B cell (primary cell): ENCODE results near the gene BMERB1. TPM values are rescaled to one million over a fixed set of nuclear protein-coding genes. Genes with fewer than 3 reads are reported as not detected.

Experiments
- ATAC-seq: fragments of 200-7000 bp; cut with Tn5 transposase; one replicate; pipeline ENCODE4 v1.10.0; 2021; ENCODE audit warnings: low read depth, mild to moderate bottlenecking, moderate number of reproducible peaks, moderate library complexity
- CTCF ChIA-PET: fragments of 350-600 bp; sonication (Branson Sonifier 250); formaldehyde crosslinking; loops from one replicate; lab custom pipeline; 2021; ENCODE audit warnings: antibody characterized with exemption, inconsistent platforms; lab: Charles Lee
- POLR2A ChIA-PET: fragments of 350-600 bp; sonication (Branson Sonifier 250); formaldehyde crosslinking; loops from one replicate; lab custom pipeline; 2021; ENCODE audit warnings: antibody characterized with exemption; lab: Charles Lee
- DNase-seq: peaks from one replicate; pipeline ENCODE4 v3.0.0; 2013
- H2AFZ ChIP-seq: 2 replicates; pipeline ENCODE4 v1.6.1; 2012; ENCODE audit warnings: mild to moderate bottlenecking, low read depth, low read length; ENCODE audit not compliant: insufficient read depth, poor library complexity, severe bottlenecking
- H3K27ac ChIP-seq, 2 donors: 1 replicate in 1 of 2; 2 replicates in 1 of 2; pipeline ENCODE4 v1.5.1; 2012 to 2013; ENCODE audit warnings: low read length in 2 of 2, mild to moderate bottlenecking in 2 of 2, moderate library complexity in 1 of 2
- H3K27me3 ChIP-seq, 4 experiments: fragments of 200-600 bp in 1 of 4; sonication (generic) in 1 of 4; replicated peaks in 1 of 4; 1 replicate in 2 of 4; 2 replicates in 2 of 4; pipeline versions ENCODE4 v1.6.1 to v1.7.0; 2013 to 2016; ENCODE audit warnings: low read length in 3 of 4, mild to moderate bottlenecking in 2 of 4, mixed read lengths in 1 of 4, moderate library complexity in 1 of 4; ENCODE audit not compliant: insufficient read depth in 4 of 4, control insufficient read depth in 3 of 4; ENCODE audit errors: control extremely low read depth in 1 of 4
- H3K36me3 ChIP-seq, 2 experiments: replicated peaks in 1 of 2; 1 replicate in 1 of 2; 2 replicates in 1 of 2; pipeline versions ENCODE4 v1.6.1 to v1.7.1; 2013; ENCODE audit warnings: low read length in 1 of 2; ENCODE audit not compliant: insufficient read depth in 2 of 2, control insufficient read depth in 1 of 2; ENCODE audit errors: control extremely low read depth in 1 of 2, extremely low read depth in 1 of 2
- H3K4me1 ChIP-seq, 2 donors: fragments of 200-600 bp in 1 of 2; sonication (generic) in 1 of 2; 1 replicate in 1 of 2; 2 replicates in 1 of 2; pipeline versions ENCODE4 v1.5.1 to v1.6.1; 2013 to 2017; ENCODE audit warnings: low read length in 2 of 2; ENCODE audit not compliant: control insufficient read depth in 2 of 2, insufficient read depth in 2 of 2
- H3K4me2 ChIP-seq: replicated peaks from 2 replicates; pipeline ENCODE3; 2012; ENCODE audit warnings: mild to moderate bottlenecking, low read depth, low read length; ENCODE audit not compliant: poor library complexity, severe bottlenecking
- H3K4me3 ChIP-seq, 5 experiments: fragments of 200-600 bp in 1 of 5; sonication (generic) in 1 of 5; 1 replicate in 3 of 5; 2 replicates in 2 of 5; pipeline versions ENCODE4 v1.5.1 to v1.7.0; 2011 to 2016; ENCODE audit warnings: low read length in 4 of 5, mild to moderate bottlenecking in 4 of 5, low read depth in 2 of 5, control low read depth in 1 of 5, moderate library complexity in 1 of 5; ENCODE audit not compliant: insufficient read depth in 1 of 5; ENCODE audit errors: control extremely low read depth in 1 of 5, extremely low read depth in 1 of 5
- H3K79me2 ChIP-seq: fragments of 200-600 bp; sonication (generic); one replicate; pipeline ENCODE4 v1.6.0; 2016; ENCODE audit warnings: low read length; ENCODE audit not compliant: control insufficient read depth, insufficient read depth
- H3K9ac ChIP-seq: fragments of 200-600 bp; sonication (generic); 2 replicates; pipeline ENCODE4 v1.6.1; 2017; ENCODE audit warnings: mild to moderate bottlenecking, low read length, moderate library complexity
- H3K9me3 ChIP-seq, 3 donors: one replicate each; pipeline versions ENCODE4 v1.6.1 to v1.7.1; 2013; ENCODE audit warnings: low read length in 2 of 3; ENCODE audit not compliant: control insufficient read depth in 2 of 3, insufficient read depth in 1 of 3; ENCODE audit errors: control extremely low read depth in 1 of 3
- H4K20me1 ChIP-seq: 2 replicates; pipeline ENCODE4 v1.6.0; 2012; ENCODE audit warnings: mild to moderate bottlenecking, low read length; ENCODE audit not compliant: insufficient read depth, control insufficient read depth, poor library complexity, severe bottlenecking
- H3K27ac Mint-ChIP-seq: one replicate; pipeline ENCODE4 v1.8.0; 2021; ENCODE audit warnings: mixed read lengths
- H3K27me3 Mint-ChIP-seq: one replicate; pipeline ENCODE4 v1.8.0; 2021; ENCODE audit warnings: mixed read lengths
- H3K4me1 Mint-ChIP-seq: one replicate; pipeline ENCODE4 v1.8.0; 2021; ENCODE audit warnings: mixed read lengths
- H3K4me3 Mint-ChIP-seq: one replicate; pipeline ENCODE4 v1.8.0; 2021; ENCODE audit warnings: mixed read lengths
- H3K9me3 Mint-ChIP-seq: one replicate; pipeline ENCODE4 v1.8.0; 2022; ENCODE audit warnings: mixed read lengths; ENCODE audit not compliant: insufficient read depth
- EZH2 ChIP-seq: IDR thresholded peaks from 2 replicates; pipeline ENCODE4 v1.6.1; 2012; ENCODE audit warnings: borderline replicate concordance, low read depth, mild to moderate bottlenecking, moderate library complexity, low read length; ENCODE audit not compliant: insufficient read depth, poor library complexity, severe bottlenecking
- WGBS: methylation state at CpG from one replicate; pipeline ENCODE4 v1.1.5; 2013; ENCODE audit warnings: missing lambda C conversion rate; ENCODE audit not compliant: insufficient coverage; 5-methylcytosine and 5-hydroxymethylcytosine counted together
- intact Hi-C: fragments of 100-400 bp; cut with micrococcal nuclease; formaldehyde crosslinking; loops from one replicate; pipeline ENCODE4 v1.10.0; 2022
- polyA plus RNA-seq: library from polyadenylated mRNA; depleted of rRNA; stranded (reverse); fragments of >200 nt; gene quantifications from 2 replicates; pipeline ENCODE4 v1.2.3, GENCODE V29; 2012
- total RNA-seq, 2 donors: library from RNA; stranded (reverse); fragments of 120-200 nt in 1 of 2; gene quantifications; 1 replicate in 1 of 2; 2 replicates in 1 of 2; pipeline versions ENCODE4 v1.2.3 to v1.2.4, GENCODE V29; 2013 to 2022
- TF ChIP-seq, protein P1 (sequence below): fragments of 200-600 bp; IDR thresholded peaks from one replicate; pipeline ENCODE4 v1.8.0; 2022; ENCODE audit warnings: antibody characterized with exemption, mild to moderate bottlenecking

Gene BMERB1
- total and polyA plus RNA-seq, 2 donors (not counting 1 experiment from before 2014, with no cell fraction given), result 2.2 to 11.2 TPM

DNA sequence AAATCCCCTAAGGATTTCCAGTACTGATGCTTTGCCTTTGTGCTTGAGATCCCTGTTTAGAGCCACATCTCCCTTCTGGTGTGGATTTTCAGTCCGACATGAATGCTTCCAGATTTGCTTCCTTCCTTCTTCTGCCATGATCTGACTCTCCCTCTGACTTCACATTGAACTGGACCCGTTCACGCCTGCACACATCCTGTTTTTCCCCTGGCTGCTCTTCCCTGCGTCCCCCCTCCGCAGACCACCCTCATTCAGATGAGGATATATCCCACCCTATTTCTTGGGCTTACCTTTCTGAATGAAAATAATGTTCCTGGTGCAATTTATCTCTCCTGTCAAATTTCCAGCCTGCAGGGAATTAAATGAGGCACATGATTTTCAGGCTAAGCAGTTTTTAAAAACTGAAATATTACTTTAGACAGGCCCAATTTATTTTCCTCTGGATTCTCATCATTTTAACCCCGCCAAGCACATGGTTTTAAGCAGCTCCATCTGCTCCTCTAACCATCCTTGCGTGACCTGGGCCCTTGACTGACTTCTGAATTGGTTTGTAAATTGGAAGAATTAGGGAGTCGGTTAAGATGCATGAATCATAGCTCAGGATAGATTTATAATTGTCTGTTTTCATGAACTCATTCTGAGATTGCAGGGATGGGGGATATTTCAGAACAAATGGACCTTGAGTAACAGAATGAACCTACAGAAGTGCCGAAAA is 59.2 kb downstream of the BMERB1 start:
- no peak for ATAC-seq
- POLR2A ChIA-PET, result no interaction called here

DNA sequence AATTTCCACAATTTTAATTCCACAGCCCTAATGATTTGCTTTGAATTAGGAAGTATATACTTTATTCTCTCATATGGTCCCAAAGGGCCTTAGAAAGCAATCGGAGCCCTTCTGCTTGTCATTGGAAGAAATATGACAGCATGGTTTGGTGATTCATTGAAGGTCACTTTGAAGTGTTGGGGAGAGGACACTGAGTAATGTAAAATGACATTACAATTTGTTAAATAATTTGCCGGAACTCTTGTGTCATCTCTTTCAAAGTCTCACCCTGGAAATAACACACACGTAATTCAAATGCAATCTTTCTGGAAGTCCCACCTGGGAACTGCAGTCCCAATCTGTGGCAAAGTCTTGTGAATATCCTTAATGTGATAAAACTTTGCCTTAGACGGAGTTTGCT is 59.8 kb downstream of the BMERB1 start:
- CTCF ChIA-PET, result no interaction called here
- no peak overlapping the region for H3K27ac Mint-ChIP-seq
- 100% methylated on average over 1 of the region's 4 CpGs for WGBS
- intact Hi-C loops, result no loop called here
- no peak overlapping the region for H3K9ac ChIP-seq
- H2AFZ ChIP-seq, result no peak overlapping the region
- no peak overlapping the region for H3K4me2 ChIP-seq
- no peak overlapping the region for H3K4me3 ChIP-seq
- H3K79me2 ChIP-seq, result no peaks in the 10 kb centered on the region
- H3K4me1 ChIP-seq, result peaks cover 0 to 6% of the 10 kb centered on the region in 2 donors
- ATAC-seq (no peak), DNase-seq (no peak)
- H3K27me3 ChIP-seq, result peaks cover 0 to 5% (median 0%) of the 10 kb centered on the region in 4 experiments
- H3K4me3 Mint-ChIP-seq, result no peak overlapping the region
- H3K9me3 ChIP-seq, result peaks cover 0 to 2% (median 0%) of the 10 kb centered on the region in 3 donors
- TF ChIP-seq, protein P1, sequence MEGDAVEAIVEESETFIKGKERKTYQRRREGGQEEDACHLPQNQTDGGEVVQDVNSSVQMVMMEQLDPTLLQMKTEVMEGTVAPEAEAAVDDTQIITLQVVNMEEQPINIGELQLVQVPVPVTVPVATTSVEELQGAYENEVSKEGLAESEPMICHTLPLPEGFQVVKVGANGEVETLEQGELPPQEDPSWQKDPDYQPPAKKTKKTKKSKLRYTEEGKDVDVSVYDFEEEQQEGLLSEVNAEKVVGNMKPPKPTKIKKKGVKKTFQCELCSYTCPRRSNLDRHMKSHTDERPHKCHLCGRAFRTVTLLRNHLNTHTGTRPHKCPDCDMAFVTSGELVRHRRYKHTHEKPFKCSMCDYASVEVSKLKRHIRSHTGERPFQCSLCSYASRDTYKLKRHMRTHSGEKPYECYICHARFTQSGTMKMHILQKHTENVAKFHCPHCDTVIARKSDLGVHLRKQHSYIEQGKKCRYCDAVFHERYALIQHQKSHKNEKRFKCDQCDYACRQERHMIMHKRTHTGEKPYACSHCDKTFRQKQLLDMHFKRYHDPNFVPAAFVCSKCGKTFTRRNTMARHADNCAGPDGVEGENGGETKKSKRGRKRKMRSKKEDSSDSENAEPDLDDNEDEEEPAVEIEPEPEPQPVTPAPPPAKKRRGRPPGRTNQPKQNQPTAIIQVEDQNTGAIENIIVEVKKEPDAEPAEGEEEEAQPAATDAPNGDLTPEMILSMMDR, result no peak
- TF ChIP-seq EZH2, result no peak
- H3K36me3 ChIP-seq, result no peaks in the 10 kb centered on the region
- H3K4me1 Mint-ChIP-seq, result peaks cover 10% of the 10 kb centered on the region
- no peaks in the 10 kb centered on the region for H4K20me1 ChIP-seq
- no peaks in the 10 kb centered on the region for H3K9me3 Mint-ChIP-seq
- POLR2A ChIA-PET, result no interaction called here
- H3K27ac ChIP-seq, result no peak overlapping the region
- H3K27me3 Mint-ChIP-seq, result no peaks in the 10 kb centered on the region

More for the DNA sequence above, 59.2 kb downstream of the BMERB1 start:
- intact Hi-C loops, result no loop called here
- Mint-ChIP-seq H3K4me3 (no peak overlapping the region), H3K27ac (no peak overlapping the region), H3K4me1 (peaks cover 10% of the 10 kb centered on the region), H3K27me3 (no peaks in the 10 kb centered on the region), H3K9me3 (no peaks in the 10 kb centered on the region)
- DNase-seq, result no peak
- Histone ChIP-seq H2AFZ (no peak overlapping the region), H3K4me3 (no peak overlapping the region), H3K27ac (no peak overlapping the region), H3K4me1 (peaks cover 0 to 6% of the 10 kb centered on the region in 2 donors), H3K36me3 (no peaks in the 10 kb centered on the region), H3K4me2 (no peak overlapping the region), H4K20me1 (no peaks in the 10 kb centered on the region), H3K9me3 (peaks cover 0 to 2% (median 0%) of the 10 kb centered on the region in 3 donors), H3K27me3 (peaks cover 0 to 5% (median 0%) of the 10 kb centered on the region in 4 experiments), H3K79me2 (no peaks in the 10 kb centered on the region), H3K9ac (no peak overlapping the region)
- WGBS, result 62% methylated on average over 6 of the region's 9 CpGs
- CTCF ChIA-PET, result no interaction called here
- TF ChIP-seq, protein P1, result no peak
- no peak for TF ChIP-seq EZH2
